GM18868 (cell line): ENCODE data around the gene USP37.

Experiments used
- ATAC-seq: cut with Tn5 transposase; IDR thresholded peaks from one replicate; pipeline ENCODE4 v1.9.1; 2021; ENCODE audit warnings: mild to moderate bottlenecking, moderate library complexity; ENCODE audit not compliant: unreplicated experiment

USP37 gene, protein sequence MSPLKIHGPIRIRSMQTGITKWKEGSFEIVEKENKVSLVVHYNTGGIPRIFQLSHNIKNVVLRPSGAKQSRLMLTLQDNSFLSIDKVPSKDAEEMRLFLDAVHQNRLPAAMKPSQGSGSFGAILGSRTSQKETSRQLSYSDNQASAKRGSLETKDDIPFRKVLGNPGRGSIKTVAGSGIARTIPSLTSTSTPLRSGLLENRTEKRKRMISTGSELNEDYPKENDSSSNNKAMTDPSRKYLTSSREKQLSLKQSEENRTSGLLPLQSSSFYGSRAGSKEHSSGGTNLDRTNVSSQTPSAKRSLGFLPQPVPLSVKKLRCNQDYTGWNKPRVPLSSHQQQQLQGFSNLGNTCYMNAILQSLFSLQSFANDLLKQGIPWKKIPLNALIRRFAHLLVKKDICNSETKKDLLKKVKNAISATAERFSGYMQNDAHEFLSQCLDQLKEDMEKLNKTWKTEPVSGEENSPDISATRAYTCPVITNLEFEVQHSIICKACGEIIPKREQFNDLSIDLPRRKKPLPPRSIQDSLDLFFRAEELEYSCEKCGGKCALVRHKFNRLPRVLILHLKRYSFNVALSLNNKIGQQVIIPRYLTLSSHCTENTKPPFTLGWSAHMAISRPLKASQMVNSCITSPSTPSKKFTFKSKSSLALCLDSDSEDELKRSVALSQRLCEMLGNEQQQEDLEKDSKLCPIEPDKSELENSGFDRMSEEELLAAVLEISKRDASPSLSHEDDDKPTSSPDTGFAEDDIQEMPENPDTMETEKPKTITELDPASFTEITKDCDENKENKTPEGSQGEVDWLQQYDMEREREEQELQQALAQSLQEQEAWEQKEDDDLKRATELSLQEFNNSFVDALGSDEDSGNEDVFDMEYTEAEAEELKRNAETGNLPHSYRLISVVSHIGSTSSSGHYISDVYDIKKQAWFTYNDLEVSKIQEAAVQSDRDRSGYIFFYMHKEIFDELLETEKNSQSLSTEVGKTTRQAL

DNA sequence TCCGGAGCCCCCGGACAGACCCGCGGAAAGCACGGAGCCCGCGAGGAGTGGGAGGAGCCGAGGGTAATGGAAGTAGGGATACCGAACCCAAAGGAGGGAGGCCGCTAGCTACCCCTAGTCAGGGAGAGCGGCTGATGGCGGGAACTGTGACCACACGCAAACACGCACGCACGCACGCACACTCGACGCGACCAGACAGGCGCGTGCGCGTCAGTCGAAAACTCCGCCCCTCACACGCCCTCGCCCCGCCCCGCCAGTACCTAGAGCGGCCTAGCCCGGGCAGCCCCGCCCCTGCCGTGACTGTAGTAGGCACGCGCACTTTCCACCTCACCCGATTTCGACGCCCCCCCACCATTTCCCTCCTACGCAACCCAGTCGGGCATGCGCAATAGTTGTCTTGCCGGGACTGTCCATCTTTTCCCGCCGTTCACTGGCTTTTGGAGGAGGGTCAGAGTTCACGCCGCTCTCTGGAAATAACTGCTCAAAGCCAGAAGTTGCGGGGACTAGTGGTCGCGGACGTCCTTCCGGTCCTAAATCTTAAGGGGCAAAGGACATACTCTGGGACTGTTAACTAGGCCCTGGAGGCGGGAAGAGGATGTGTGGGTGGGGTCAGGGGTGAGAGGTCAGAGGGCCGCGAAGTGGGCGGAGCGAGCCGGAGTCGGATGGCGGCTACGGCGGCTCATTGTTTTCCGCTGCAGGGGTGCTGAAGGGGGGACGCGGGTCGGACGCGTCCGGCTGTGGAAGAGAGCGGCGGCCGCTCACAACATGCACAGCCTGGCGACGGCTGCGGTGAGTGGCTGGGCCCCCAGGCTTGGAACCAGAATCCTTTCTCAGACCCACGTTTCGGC, at the start of gene USP37, which contains the start of gene CNOT9:
USP37 (minus strand) TSS at position 162 of the 848 bp plus-strand sequence. CDS start 9,698 bp downstream, outside the sequence.
CNOT9 (plus strand) TSS at position 650 of the 848 bp plus-strand sequence; CDS start at position 766, 116 bp downstream.
- peak; percentile 82 for ATAC-seq

DNA sequence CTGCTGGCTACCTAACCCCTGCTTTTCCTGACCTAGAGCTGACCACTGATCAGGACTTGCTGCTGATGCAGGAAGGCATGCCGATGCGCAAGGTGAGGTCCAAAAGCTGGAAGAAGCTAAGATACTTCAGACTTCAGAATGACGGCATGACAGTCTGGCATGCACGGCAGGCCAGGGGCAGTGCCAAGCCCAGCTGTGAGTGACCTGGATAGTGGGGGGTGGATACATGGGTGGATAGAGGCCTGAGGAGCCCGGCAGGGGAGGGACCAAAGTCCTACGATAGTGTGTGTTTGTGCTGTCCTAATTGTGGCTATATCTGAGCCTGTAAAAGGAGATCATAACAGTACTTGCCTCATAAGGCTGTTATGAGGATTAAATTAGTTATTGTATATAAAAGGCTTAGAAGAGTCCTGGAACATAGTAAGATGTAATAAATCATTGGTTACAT, 47.7 kb upstream of the USP37 start:
- no peak for ATAC-seq

- no peak for ATAC-seq
Observed at GRCh38 chr2:218607436-218608115, 39.4 kb upstream of the USP37 start, which contains the start of gene PLCD4. TSS of gene PLCD4 (plus strand) at chr2:218607899. CDS start at chr2:218615740, 7,841 bp downstream.

- ATAC-seq, result no peak
Observed at GRCh38 chr2:218605432-218605831, 37.3 kb upstream of the USP37 start.

GRCh38 chr2:218585541-218585940, 17.4 kb upstream of the USP37 start:
- no peak for ATAC-seq

- no peak for ATAC-seq
Observed at GRCh38 chr2:218583983-218584850, 16.1 kb upstream of the USP37 start.

DNA sequence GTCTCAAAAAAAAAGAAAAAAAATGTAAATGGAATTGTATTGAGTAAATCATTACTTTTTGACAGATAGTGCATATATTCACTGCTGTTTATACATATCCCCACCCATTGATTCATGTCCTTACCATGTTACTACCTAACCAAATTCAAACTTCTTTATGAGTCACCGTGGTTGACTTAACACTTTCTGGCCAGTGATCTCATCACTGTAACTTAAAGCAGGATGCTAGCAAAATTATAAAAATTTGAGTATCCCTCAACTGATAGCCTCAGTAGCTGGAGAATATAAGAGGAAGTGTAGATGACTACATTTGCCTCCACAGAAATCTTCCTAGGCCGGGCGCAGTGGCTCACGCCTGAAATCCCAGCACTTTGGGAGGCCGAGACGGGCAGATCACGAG, 13.9 kb upstream of the USP37 start:
- ATAC-seq, result peak; percentile 77

GRCh38 chr2:218578272-218578877, 10.2 kb upstream of the USP37 start:
- no peak for ATAC-seq

GRCh38 chr2:218577482-218578220, 9.5 kb upstream of the USP37 start:
- ATAC-seq, result no peak

DNA sequence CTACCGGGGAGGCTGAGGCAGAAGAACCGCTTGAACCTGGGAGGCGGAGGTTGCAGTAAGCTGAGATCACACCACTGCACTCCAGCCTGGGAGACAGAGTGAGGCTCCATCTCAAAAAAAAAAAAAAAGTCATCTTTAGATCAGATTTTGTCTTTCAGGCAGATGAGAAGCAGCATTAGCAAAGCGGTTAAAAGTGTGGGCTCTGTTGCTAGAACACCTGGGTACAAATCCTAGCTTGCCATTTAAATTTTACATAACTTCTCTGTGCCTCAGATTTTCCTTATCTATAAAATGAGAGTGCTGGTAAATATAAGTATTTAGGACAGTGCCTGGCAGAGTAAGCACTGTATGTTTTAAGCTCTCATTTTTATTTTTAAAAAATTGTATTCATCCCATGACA, 8.7 kb upstream of the USP37 start:
- ATAC-seq, result no peak

DNA sequence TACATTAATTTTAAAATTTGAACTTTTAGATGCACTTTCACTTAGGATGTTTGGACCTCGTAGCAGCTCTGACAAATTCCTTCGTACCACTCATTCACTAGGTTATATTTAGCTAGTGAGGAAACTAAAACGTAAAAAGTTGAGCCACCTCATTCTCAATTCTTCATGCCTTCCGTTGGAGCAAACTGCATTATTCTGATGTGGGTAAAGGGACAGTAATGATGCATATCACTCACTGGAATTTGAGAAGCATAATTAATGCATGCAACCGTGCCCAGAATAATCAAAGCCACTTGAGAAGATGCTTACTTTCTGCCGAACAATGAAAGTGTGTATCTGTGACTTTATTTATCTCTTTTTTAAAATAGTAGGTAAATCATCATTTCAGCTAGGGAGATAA, 2.7 kb upstream of the USP37 start:
- no peak for ATAC-seq

- ATAC-seq, result no peak
Observed at GRCh38 chr2:218569661-218570500, 1.7 kb upstream of the USP37 start.

DNA sequence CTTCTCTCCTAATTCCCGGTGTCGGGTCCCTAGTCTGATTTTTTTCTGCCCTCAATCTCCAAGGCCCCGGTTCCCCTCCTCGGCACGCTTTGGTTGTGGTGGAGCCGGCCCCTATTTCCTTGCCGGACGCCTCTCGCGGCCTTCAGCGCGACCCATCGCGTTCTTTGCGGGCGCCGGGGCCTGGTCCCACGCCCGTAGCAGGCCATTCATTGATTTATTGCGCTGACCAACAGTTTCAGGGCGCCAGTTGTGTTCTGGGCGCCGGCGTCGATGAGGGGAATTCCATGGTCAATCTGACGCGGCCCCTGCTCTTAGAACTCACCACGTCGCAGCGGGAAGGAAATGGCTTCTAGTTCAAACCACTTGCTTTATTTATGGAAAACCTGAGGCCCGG, 884 bp upstream of the USP37 start:
- ATAC-seq, result peak; percentile 21

DNA sequence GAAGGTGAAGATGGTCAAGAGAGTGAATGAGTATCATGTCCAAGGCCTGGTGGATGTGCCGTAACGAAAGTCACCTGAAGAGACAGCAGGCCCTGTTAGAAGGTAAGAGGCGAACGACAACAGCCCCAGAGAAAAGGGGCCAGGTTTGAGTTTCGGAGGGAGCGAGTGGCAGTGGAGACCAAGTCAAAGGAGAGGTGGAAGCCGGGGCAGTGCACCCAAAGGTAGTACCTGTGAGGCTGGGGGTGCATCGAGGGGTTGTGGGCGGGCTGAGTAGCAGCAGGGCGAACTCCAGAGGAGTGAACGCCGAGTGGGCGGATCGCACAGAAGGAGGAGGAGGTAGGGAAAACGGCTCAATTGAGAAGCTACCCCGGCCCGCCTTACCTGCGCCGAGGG, 358 bp downstream of the USP37 start:
- ATAC-seq, result peak; percentile 44

DNA sequence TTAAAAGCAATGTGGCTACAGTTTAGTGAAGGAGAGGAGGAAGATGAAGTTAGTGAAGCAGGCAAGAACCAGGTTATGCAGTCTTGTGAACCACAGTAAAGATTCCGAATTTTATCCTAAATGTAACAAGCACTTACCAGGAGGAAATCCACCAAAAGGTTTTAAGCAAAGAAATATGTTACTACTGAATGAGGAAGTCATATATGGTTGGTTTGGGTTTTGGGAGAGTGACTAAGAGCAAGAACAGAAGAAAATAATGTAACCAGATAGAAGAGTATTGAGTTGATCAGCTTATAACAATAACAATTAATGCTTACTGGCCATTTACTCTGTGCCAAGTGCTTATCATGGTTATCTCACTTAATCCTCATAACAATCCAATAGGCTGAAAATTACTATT, 1.9 kb downstream of the USP37 start:
- no peak for ATAC-seq

GRCh38 chr2:218564056-218564455, 4.1 kb downstream of the USP37 start:
- ATAC-seq, result no peak

GRCh38 chr2:218558986-218559385, 9.2 kb downstream of the USP37 start:
- no peak for ATAC-seq
